Measurements from ENCODE around the gene C19orf81. TPM values are rescaled to one million over a fixed set of nuclear protein-coding genes. Genes with fewer than 3 reads are reported as not detected.
"Not testable (repeated sequence)": the region's sequence is repeated elsewhere in the genome, so short reads cannot be mapped to it uniquely, and the experiment has no call there.

C19orf81 gene
- polyA plus RNA-seq: under 1 TPM in 1 of 2 donors, not detected in 1; 0.15 TPM

GRCh38 chr19:50649433-50650391, at the start of gene C19orf81:
Gene C19orf81 (plus strand): TSS chr19:50649445. CDS start chr19:50649445, 0 bp downstream.
- WGBS, 2 donors: 26 to 31% methylated on average over 7 of the region's 7 CpGs
- Histone ChIP-seq H3K27me3 (ENCODE audit: control insufficient read depth in 1 of 2, insufficient read depth in 2 of 2, low read length in 2 of 2) (peaks cover 0 to 2% of the 10 kb centered on the region in 2 donors), H3K4me3 (ENCODE audit: low read depth in 1 of 2, low read length in 2 of 2) (no peak within 1 kb of the TSS), H3K9me3 (ENCODE audit: control insufficient read depth in 2 of 2, insufficient read depth in 1 of 2, low read depth in 1 of 2, low read length in 1 of 2) (peaks cover 0 to 3% of the 10 kb centered on the region in 2 donors), H3K4me1 (ENCODE audit: control insufficient read depth in 2 of 2, insufficient read depth in 2 of 2, low read length in 1 of 2) (no peaks in the 10 kb centered on the region), H3K36me3 (ENCODE audit: control insufficient read depth in 2 of 2, insufficient read depth in 2 of 2, low read length in 1 of 2) (no peaks in the 10 kb centered on the region), H3K27ac (ENCODE audit: low read depth in 2 of 2, low read length in 1 of 2) (no peak within 1 kb of the TSS)

- H3K27me3 ChIP-seq (ENCODE audit: control insufficient read depth in 1 of 2, insufficient read depth in 2 of 2, low read length in 2 of 2): no peaks in the 10 kb centered on the region
- no peak overlapping the region for H3K4me3 ChIP-seq (ENCODE audit: low read depth in 1 of 2, low read length in 2 of 2)
- 67 to 75% methylated on average over 11 of the region's 11 CpGs for WGBS, 2 donors
- no peaks in the 10 kb centered on the region for H3K4me1 ChIP-seq (ENCODE audit: control insufficient read depth in 2 of 2, insufficient read depth in 2 of 2, low read length in 1 of 2)
- peaks cover 0 to 2% of the 10 kb centered on the region in 2 donors for H3K9me3 ChIP-seq (ENCODE audit: control insufficient read depth in 2 of 2, insufficient read depth in 1 of 2, low read depth in 1 of 2, low read length in 1 of 2)
- no peak overlapping the region for H3K27ac ChIP-seq (ENCODE audit: low read depth in 2 of 2, low read length in 1 of 2)
- H3K36me3 ChIP-seq (ENCODE audit: control insufficient read depth in 2 of 2, insufficient read depth in 2 of 2, low read length in 1 of 2): no peaks in the 10 kb centered on the region
Observed at GRCh38 chr19:50601407-50602088, 47.7 kb upstream of the C19orf81 start.

- Histone ChIP-seq H3K27ac (ENCODE audit: low read depth in 2 of 2, low read length in 1 of 2) (no peak overlapping the region), H3K9me3 (ENCODE audit: control insufficient read depth in 2 of 2, insufficient read depth in 1 of 2, low read depth in 1 of 2, low read length in 1 of 2) (peaks cover 0 to 4% of the 10 kb centered on the region in 2 donors), H3K36me3 (ENCODE audit: control insufficient read depth in 2 of 2, insufficient read depth in 2 of 2, low read length in 1 of 2) (no peaks in the 10 kb centered on the region), H3K4me1 (ENCODE audit: control insufficient read depth in 2 of 2, insufficient read depth in 2 of 2, low read length in 1 of 2) (no peaks in the 10 kb centered on the region), H3K27me3 (ENCODE audit: control insufficient read depth in 1 of 2, insufficient read depth in 2 of 2, low read length in 2 of 2) (no peaks in the 10 kb centered on the region), H3K4me3 (ENCODE audit: low read depth in 1 of 2, low read length in 2 of 2) (no peak overlapping the region)
- WGBS, 2 donors: 77 to 83% methylated on average over 5 of the region's 5 CpGs
Observed at GRCh38 chr19:50602089-50602422, 47.2 kb upstream of the C19orf81 start.

DNA sequence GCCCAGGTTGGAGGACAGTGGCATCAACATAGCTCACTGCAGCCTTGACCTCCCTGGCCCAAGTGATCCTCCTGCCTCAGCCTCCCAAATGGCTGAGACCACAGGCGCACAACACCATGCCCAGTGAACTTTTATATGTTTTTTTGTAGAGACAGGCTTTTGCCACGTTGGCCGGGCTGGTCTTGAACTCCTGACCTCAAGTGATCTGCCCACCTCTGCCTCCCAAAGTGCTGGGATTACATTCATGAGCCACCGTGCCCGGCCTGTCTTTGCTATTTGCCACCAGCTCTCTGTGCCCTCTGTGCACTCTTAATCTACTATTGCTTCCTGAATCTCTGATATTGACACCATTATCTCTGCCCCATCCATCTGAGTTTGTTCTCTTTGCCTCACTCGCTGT, 46.7 kb upstream of the C19orf81 start:
- H3K36me3 ChIP-seq (ENCODE audit: control insufficient read depth in 2 of 2, insufficient read depth in 2 of 2, low read length in 1 of 2): no peaks in the 10 kb centered on the region
- 80 to 81% methylated on average over 6 of the region's 6 CpGs for WGBS, 2 donors
- peaks cover 0 to 7% of the 10 kb centered on the region in 2 donors for H3K9me3 ChIP-seq (ENCODE audit: control insufficient read depth in 2 of 2, insufficient read depth in 1 of 2, low read depth in 1 of 2, low read length in 1 of 2)
- H3K4me3 ChIP-seq (ENCODE audit: low read depth in 1 of 2, low read length in 2 of 2): no peak overlapping the region
- no peaks in the 10 kb centered on the region for H3K4me1 ChIP-seq (ENCODE audit: control insufficient read depth in 2 of 2, insufficient read depth in 2 of 2, low read length in 1 of 2)
- H3K27me3 ChIP-seq (ENCODE audit: control insufficient read depth in 1 of 2, insufficient read depth in 2 of 2, low read length in 2 of 2): no peaks in the 10 kb centered on the region
- no peak overlapping the region for H3K27ac ChIP-seq (ENCODE audit: low read depth in 2 of 2, low read length in 1 of 2)

DNA sequence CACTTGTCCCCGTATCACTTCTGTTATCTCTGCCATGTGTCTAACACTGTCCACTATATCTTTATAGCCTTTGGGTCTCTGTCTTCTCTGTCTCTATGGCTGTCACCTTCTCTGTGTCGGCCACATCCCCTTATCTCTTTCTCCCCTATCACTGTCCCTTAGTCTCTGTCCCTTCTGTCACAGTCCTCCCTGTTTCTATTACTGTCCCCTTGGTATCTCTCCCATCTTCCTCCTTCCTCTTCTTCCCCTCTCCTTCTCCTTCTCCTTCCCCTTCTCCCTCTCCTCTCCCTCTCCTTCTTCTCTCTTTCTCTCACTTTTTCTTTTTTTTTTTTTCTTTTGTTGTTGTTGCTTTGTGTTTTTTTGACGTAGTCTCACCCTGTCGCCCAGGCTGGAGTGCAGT, 46.3 kb upstream of the C19orf81 start:
- no peaks in the 10 kb centered on the region for H3K4me1 ChIP-seq (ENCODE audit: control insufficient read depth in 2 of 2, insufficient read depth in 2 of 2, low read length in 1 of 2)
- 79 to 80% methylated on average over 4 of the region's 4 CpGs for WGBS, 2 donors
- H3K36me3 ChIP-seq (ENCODE audit: control insufficient read depth in 2 of 2, insufficient read depth in 2 of 2, low read length in 1 of 2): no peaks in the 10 kb centered on the region
- H3K27me3 ChIP-seq (ENCODE audit: control insufficient read depth in 1 of 2, insufficient read depth in 2 of 2, low read length in 2 of 2): no peaks in the 10 kb centered on the region
- H3K4me3 ChIP-seq (ENCODE audit: low read depth in 1 of 2, low read length in 2 of 2): no peak overlapping the region
- no peak overlapping the region for H3K27ac ChIP-seq (ENCODE audit: low read depth in 2 of 2, low read length in 1 of 2)
- H3K9me3 ChIP-seq (ENCODE audit: control insufficient read depth in 2 of 2, insufficient read depth in 1 of 2, low read depth in 1 of 2, low read length in 1 of 2): peaks cover 0 to 10% of the 10 kb centered on the region in 2 donors

DNA sequence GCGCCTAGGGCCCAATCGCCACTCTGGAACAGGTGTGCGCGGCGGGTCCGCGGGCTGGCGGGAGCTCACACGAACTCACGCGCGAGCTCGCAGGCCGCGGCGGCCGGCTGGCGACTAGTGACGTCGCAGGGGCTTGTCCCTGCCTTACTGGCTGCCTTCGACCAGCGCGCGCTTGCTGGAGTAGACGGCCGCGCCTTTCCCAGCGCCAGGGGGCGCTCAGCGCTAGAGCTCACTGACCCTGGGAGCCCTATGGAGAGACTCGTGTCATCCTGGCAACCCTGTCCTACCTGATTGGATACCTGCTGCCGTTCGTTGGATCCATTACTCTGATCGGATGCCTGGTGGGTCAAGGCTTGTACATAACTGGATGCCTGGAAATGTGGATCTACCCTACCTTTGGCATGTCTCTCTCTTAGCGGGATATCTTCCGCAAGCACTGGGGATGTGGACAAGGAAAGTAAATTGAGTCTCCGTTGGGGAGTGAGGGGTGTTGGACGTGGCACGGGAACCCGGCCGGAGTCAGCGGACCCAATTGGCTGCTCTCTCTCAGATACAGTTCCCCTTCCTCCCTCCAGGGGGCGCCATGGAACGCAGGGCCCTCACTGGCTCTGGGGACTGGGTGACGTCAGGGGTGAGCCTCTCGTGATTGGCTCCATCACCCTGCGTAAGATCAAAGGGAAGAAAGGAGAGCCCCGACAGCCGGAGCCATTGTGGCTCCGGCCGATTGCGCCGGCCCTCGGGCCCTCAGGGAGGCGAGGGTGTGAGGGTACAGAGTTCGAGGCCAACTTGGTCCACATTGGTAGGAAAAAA, 44.8 kb upstream of the C19orf81 start:
- H3K36me3 ChIP-seq (ENCODE audit: control insufficient read depth in 2 of 2, insufficient read depth in 2 of 2, low read length in 1 of 2); H3K4me1 ChIP-seq (ENCODE audit: control insufficient read depth in 2 of 2, insufficient read depth in 2 of 2, low read length in 1 of 2); H3K27ac ChIP-seq (ENCODE audit: low read depth in 2 of 2, low read length in 1 of 2); H3K27me3 ChIP-seq (ENCODE audit: control insufficient read depth in 1 of 2, insufficient read depth in 2 of 2, low read length in 2 of 2); H3K4me3 ChIP-seq (ENCODE audit: low read depth in 1 of 2, low read length in 2 of 2): not testable (repeated sequence)
- 30 to 44% methylated on average over 2 to 47 of the region's 56 CpGs for WGBS, 2 donors
- H3K9me3 ChIP-seq (ENCODE audit: control insufficient read depth in 2 of 2, insufficient read depth in 1 of 2, low read depth in 1 of 2, low read length in 1 of 2): peaks cover 0 to 16% of the 10 kb centered on the region in 2 donors

GRCh38 chr19:50606059-50606836, 43.0 kb upstream of the C19orf81 start:
- not testable (repeated sequence) for H3K36me3 ChIP-seq (ENCODE audit: control insufficient read depth in 2 of 2, insufficient read depth in 2 of 2, low read length in 1 of 2); H3K4me3 ChIP-seq (ENCODE audit: low read depth in 1 of 2, low read length in 2 of 2); H3K27me3 ChIP-seq (ENCODE audit: control insufficient read depth in 1 of 2, insufficient read depth in 2 of 2, low read length in 2 of 2); H3K27ac ChIP-seq (ENCODE audit: low read depth in 2 of 2, low read length in 1 of 2); H3K4me1 ChIP-seq (ENCODE audit: control insufficient read depth in 2 of 2, insufficient read depth in 2 of 2, low read length in 1 of 2)
- H3K9me3 ChIP-seq (ENCODE audit: control insufficient read depth in 2 of 2, insufficient read depth in 1 of 2, low read depth in 1 of 2, low read length in 1 of 2): peaks cover 0 to 16% of the 10 kb centered on the region in 2 donors
- WGBS, 2 donors: 43 to 47% methylated on average over 41 to 48 of the region's 58 CpGs

GRCh38 chr19:50607388-50607787, 41.9 kb upstream of the C19orf81 start:
- WGBS, 2 donors: 74 to 77% methylated on average over 20 of the region's 20 CpGs
- H3K4me1 ChIP-seq (ENCODE audit: control insufficient read depth in 2 of 2, insufficient read depth in 2 of 2, low read length in 1 of 2): no peaks in the 10 kb centered on the region
- H3K27me3 ChIP-seq (ENCODE audit: control insufficient read depth in 1 of 2, insufficient read depth in 2 of 2, low read length in 2 of 2): no peaks in the 10 kb centered on the region
- peaks cover 0 to 16% of the 10 kb centered on the region in 2 donors for H3K9me3 ChIP-seq (ENCODE audit: control insufficient read depth in 2 of 2, insufficient read depth in 1 of 2, low read depth in 1 of 2, low read length in 1 of 2)
- H3K4me3 ChIP-seq (ENCODE audit: low read depth in 1 of 2, low read length in 2 of 2): no peak overlapping the region
- no peak overlapping the region for H3K27ac ChIP-seq (ENCODE audit: low read depth in 2 of 2, low read length in 1 of 2)
- H3K36me3 ChIP-seq (ENCODE audit: control insufficient read depth in 2 of 2, insufficient read depth in 2 of 2, low read length in 1 of 2): no peaks in the 10 kb centered on the region
